ENCODE results near the gene FXYD3. TPM values are rescaled to one million over a fixed set of nuclear protein-coding genes. Genes with fewer than 3 reads are reported as not detected.
A peak's percentile ranks its signal among the peaks of the same experiment; 100 is the strongest.
"Not testable (repeated sequence)": the region's sequence is repeated elsewhere in the genome, so short reads cannot be mapped to it uniquely, and the experiment has no call there.

FXYD3 gene
- total RNA-seq, 1 experiment from 2014 or later, result not detected

DNA sequence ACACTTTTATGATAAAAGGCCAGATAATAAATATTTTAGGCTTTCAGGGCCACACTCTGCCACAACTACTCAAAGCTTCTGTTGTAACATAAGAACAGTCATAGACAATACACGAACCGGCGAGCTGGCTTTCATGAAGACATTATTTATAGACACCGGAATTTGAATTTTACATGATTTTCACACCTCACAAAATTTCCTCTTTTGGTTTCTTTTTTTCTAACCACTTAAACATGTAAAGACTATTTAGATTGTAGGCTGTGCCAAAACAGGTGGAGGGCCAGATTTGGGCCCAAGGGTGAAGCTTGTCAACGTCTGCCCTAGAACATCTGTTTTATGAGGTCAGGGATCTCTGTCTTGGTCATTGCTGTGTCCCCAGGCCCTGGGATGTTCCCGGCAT is 29.7 kb upstream of the FXYD3 start:
- no peak for DNase-seq (ENCODE audit: low read depth)

DNA sequence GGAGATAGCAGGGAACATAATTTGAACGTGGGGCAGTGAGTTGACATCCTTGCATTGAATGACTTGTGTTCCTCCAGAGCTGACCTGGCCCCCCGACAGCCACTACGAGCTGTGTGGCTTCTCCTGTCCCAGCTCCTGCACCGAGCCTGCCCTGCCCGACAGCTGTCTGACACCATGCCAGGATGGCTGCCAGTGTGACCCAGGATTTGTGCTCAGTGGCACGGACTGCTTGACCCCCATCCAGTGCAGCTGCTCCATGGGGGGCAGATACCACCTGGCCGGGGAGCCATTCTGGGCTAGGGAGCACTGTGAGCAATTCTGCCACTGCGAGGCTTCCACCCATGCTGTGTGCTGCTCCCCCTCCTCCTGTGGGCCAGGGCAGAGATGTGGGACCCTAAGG is 29.2 kb upstream of the FXYD3 start:
- DNase-seq (ENCODE audit: low read depth), result no peak

DNA sequence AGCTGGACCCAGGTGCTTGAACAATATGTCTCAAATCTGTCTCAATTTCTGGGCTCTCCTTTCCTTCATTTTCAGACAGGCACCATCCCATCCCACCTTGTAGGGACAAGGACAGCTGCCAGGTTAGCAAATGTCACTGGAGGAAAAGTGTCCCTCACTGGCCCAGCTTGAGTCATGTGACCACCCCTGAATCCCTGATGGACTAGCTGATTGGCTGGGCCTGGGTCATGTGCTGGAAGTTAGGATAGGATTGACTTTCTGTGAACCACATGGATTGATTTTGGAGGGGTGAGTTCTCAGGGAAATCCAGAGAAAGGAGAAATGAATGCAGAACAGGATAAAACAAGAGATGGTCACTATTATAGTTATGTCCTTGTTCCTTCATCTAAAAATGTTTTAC is 28.2 kb upstream of the FXYD3 start:
- DNase-seq (ENCODE audit: low read depth), result no peak

DNA sequence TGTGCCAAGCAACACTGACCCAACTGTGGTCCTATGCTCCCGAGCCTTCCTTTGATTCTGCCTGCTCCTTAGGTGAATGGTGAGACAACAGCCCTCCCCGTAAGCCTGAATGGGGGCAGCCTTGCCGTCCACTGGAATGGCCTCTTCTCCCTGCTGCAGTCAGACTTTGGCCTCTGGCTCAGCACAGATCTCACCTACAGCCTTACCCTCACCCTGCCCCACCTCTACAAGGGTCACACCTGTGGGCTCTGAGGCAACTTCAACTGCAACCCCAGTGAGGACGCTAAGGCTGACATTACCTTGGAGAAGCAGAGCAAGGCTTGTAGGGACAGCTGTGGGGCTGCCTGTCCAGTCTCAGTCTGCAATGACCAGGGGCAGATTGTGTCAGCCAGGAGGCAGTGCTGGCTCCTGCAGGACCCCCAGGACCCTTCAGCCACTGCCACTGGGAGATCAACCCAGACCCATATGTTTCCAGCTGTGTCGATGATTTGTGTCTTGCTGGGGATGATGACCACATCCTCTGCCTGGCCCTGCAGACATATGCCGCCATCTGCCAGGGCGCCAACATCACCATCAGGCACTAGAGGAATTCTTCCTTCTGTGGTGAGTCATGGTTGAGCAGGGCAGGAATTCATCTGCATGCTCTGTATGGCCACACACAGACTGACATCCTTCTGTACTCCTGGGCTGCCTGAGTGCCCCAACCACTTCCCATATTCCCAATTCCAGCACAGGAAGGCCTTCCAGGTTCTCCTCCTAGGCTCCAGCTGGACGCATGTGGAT is 27.3 kb upstream of the FXYD3 start:
- peak; percentile 93 for DNase-seq (ENCODE audit: low read depth)

DNA sequence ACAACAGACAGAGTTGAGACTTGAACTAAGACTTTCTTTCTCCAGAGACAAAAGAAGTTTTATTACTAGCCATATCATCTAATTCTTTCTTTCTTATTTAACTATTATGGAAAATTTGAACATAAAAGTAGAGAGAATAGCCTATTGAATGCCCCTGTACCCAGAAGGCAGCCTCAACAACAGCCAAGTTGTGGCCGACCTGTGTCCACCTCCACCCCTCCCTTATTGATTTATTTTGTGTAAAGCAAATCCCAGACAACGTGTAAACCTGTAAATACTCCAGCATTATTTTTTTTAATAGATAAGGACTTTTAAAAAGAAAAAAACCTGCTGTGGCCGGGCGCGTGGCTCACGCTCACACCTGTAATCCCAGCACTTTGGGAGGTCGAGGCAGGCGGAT is 26.1 kb upstream of the FXYD3 start:
- DNase-seq (ENCODE audit: low read depth), result no peak

DNA sequence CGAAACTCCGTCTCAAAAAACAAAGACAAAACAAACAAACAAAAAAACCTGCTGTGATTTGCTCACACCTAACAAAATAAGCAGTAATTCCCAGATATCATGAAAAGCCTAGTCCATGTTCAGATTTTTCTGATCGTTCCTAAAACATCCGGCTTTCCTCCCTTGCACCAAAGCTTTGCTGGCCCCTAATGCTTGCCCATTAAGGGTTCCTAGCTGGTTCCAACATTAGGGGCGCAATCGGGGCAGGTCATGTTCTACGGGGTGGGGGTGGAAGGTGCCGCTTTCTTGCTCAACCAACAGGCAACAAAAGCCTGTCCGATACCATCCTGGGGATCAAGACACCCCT is 25.5 kb upstream of the FXYD3 start:
- DNase-seq (ENCODE audit: low read depth), result no peak

DNA sequence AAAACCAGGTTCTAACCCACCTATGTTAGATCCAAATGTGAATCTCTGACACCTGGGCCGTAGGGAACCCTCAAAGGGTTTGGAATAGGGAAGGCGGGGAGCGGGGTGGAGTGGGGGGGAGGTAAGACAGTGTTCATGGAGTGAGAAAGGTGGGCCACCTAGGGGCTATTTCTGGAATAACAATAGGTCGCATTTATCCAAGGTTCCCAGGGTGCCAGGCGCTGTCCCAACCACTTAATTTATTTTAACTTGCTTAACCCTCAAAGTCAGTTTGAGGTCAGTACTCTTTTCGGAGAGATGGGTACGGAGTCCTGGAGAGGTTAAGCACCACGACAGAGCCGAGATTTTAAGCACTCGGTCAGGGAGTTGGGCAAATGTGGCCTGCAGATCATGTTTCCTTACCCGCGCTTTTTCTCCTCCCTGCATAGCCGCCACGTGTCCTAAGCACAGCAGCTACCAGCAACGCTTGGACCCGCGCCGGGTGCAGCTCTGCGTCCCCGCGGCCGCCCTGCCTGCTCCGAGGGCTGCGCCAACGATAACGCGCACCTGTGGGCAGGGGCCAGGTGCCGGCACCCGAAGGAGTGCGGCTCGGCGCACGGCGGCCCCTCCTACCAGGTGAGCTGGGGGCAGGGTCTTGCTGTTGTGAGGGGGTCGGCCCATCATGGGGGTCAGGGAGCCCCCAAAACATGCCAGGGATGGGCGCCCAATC is 25.0 kb upstream of the FXYD3 start:
- DNase-seq (ENCODE audit: low read depth), result peak; percentile 25

DNA sequence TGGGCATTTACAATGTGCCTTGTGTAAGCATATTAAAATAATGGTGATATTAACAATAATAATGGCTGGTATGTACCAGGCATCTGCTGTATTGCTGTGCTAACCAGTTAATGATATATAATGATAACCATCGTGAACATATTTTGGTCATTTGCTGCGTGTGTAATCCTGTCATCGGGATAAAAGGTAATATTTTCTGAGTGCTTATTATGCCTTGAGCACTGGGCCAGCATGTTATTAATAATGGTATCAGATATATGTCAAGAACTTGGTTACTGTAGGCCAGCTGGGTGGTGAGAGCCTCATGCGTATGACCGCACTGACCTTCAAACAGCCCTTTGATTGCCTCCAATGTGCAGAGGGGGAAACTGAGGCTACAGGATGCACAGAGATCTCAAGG is 22.2 kb upstream of the FXYD3 start:
- DNase-seq (ENCODE audit: low read depth), result no peak

DNA sequence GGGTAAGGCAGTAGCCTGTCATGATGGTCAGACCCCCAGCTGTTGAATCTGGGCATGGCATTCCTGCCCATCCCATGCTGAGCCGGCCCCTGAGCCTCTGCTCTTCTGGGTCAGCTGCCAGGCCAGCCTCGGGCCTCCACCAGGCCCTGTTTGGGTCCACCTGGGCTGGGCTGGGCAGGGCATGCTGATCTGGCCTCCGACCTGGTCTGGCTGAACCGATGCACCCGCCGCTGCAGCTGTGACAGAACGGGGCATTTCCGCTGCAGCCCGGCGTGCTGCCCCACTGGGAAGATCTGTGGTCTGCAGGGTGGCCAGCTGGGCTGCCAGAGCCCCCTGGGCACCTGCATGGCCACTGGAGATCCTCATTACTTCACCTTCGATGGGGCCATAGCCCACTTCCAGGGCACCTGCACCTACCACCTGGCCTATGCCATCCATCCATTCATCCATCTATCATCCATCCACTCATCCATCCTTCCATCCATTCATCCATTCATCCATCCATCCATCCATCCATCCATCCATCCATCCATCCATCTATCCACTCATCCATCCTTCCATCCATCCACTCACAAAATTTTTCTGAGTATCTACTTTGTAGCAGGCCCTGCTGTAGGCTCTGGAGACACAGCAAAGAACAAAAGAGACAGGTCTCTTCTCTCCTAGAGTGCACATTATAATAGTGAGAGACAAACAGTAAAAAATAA is 21.5 kb upstream of the FXYD3 start:
- no peak for DNase-seq (ENCODE audit: low read depth)

DNA sequence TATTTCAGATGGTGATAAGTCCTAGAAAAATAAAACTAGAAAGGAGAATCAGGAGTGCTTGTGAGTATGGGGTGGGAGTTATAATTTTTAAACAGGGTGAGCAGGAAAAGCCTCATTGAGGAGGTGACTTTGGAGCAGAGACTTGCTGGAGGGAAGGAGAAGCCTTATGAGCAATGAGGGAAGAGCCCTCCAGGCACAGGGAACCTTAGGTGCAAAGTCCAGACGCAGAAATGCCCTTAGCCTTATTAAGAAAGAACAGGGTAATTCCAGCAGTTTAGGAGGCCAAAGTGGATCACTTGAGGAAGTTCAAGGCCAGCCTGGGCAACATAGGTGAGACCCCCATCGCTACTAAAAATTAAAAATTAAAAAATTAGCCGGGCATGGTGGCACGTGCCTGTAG is 21.0 kb upstream of the FXYD3 start:
- no peak for DNase-seq (ENCODE audit: low read depth)

DNA sequence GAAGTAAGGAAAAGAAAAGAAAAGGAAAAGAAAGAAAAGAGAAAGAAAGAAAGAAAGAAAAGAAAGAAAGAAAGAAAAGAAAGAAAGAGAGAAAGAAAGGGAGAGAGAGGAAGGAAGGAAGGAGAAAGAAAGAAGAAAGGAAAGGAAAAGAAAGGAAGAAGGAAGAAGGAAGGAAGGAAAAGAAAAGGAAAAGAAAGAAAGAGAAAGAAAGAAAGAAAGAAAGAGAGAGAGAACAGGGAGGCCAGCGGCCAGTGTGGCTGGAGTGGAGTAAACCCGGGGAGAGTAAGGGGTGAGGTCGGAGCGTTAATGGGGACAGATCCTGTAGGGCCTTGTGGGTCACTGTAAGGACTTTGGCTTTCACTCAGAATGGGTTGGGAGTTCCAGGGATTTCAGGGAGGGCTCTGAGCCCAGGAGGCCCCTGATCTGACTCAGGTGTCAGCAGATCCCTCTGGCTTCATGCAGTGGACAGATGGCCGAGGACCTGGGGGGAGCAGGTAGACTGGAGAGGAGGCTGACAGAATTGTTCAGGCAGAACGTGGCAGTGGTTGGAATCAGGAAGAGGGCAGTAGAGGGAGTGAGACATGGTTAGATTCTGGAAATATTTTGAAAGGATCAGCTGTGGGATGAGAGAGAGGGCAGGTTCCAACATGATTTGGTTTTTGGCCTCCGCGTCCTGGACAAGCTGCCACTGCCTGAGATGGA is 19.8 kb upstream of the FXYD3 start:
- no peak for DNase-seq (ENCODE audit: low read depth)

DNA sequence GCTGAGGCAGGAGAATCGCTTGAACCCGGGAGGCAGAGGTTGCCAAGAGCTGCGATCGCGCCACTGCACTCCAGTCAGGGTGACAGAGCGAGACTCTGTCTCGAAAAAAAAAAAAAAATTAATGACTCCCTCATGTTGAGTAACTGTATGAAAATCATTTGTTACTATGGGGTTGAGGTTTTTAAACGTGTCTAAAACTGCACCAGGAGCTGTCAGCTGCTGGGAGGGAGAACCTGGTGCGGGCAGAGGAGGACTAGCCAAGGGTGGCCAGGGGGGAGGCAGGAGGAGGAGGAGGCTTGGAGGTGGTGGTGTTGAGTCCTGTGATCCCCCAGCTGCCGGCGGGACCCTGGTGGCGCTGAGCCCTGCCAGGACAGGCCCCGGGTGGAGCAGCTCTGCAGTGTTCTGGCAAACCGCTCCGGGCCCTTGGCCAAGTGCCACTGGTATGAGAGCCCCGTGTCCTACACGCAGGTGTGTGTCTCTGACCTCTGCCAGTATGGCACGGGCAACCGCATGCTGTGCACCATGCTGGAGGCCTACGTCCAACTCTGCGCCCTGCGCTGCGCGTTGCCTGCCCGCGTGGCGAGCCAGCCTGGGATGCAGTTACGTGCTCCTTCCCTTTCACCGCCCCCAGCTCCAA is 17.1 kb upstream of the FXYD3 start:
- no peak for DNase-seq (ENCODE audit: low read depth)

DNA sequence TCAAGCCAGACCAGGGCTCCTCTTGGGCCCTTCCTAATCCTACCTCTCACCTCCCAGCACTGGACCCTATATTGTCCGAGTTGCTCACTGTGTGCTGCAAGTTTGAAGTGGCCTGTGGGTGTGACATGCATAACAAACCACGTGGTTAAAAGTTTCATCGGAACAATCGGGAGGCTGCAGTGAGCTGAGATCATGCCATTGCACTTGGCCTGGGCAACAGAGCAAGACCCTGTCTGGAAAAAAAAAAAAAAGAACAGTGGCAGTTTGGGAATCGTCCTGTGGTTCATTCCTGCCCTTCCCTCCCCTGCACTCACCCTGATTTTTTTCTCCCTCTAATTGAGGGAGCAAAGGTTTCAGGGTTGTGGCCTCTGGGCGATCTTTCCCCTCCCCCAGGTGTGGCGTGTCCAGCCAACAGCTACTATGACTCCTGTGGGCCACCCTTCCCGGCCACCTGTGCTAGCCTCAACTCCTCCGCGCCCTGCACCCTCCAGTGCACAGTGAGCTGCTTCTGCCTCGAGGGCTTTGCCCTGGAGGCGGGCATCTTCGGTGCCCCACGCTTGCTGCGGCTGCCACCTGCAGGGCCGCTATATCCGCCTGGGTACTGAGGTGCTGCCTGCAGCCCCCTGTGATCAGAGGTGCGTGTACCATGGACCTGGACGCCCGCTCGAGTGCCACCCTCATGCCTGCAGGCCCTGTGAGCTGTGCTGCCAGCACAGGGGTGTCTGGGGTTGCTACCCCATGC is 16.3 kb upstream of the FXYD3 start:
- DNase-seq (ENCODE audit: low read depth), result no peak

DNA sequence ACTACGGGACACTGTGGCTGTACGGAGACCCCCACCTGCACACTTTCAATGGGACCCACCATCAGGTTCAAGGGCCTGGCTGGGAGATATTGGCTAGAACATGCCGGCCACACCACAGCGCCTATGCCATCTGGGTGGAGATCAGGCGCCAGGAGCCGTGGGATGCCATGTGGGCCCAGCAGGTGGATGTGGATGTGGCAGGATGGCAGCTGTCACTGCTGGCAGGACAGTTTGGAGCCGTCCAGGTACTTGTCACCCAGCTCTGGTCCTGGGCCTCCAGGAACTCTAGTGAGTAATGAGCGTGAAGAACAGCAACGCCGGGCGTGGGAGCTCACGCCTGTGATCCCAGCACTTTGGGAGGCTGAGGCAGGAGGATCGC is 15.7 kb upstream of the FXYD3 start:
- DNase-seq (ENCODE audit: low read depth), result no peak

DNA sequence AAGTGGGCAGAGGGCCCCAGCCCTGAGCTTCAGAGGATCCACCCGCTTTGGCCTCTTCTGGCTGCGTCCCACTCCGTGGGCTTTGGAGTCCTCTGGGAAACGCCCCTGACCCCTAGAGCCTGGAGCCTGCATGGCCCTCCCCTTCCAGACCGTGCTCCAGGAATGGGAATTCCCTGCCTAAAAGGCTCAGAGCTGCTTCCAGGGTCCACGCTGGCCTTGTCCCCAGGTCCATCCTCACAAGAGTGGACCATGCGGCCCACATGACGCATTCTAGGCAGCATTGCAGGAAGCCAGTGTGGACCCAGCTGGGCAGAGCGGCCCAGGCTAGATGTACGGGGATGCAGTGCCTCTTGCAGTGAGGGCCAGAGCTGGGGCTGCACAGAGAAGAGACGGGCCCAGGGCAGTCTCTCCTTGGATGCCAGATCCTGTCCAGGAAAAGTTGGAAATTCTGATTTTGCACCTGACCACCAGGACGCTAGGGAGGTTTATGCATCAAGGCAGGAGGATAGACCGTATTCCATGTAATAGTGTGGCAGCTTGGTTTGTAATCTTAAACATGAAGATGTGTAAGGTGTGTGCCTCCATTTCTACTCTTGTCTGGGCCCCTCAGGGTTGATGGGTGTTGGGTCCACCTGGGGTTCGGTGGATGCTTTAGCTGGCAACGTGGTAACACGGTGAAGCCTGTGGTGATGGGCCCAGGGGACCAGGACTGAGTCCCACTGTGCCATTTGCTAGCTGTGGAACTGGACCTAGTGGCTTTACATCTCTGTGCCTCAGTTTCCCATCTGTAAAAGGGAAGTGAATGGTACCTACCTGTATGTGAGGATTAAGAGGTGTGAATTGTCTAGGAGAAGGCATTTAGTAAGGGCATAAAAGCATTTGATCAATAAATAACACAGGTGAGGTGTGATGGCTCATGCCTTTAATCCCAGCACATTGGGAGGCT is 14.8 kb upstream of the FXYD3 start:
- no peak for DNase-seq (ENCODE audit: low read depth)

DNA sequence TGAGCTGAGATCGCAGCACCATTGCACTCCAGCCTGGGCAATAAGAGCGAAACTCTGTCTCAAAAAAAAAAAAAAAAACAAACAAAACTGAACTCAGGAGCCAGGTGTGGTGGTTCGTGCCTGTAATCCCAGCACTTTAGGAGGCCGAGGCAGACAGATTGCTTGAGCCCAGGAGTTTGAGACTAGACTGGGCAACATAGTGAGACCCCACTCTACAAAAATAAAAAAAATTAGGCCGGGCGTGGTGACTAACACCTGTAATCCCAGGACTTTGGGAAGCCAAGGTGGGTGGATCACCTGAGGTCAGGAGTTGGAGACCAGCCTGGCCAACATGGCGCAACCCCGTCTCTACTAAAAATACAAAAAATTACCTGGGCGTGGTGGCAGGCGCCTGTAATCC is 13.7 kb upstream of the FXYD3 start:
- not testable (repeated sequence) for DNase-seq (ENCODE audit: low read depth)

DNA sequence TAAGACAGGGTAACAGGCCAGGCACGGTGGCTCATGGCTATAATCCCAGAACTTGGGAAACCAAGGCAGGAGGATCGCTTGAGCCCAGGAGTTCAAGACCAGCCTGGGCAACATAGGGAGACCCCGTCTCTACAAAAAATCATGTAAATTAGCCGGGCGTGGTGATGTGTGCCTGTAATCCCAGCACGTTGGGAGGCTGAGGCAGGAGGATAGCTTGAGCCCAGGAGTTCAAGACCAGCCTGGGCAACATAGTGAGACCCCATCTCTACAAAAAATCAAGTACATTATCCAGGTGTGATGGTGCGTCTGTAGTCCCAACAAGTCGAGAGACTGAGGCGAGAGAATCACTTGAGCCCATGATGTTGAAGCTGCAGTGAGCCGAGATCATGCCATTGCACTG is 12.0 kb upstream of the FXYD3 start:
- DNase-seq (ENCODE audit: low read depth), result not testable (repeated sequence)

DNA sequence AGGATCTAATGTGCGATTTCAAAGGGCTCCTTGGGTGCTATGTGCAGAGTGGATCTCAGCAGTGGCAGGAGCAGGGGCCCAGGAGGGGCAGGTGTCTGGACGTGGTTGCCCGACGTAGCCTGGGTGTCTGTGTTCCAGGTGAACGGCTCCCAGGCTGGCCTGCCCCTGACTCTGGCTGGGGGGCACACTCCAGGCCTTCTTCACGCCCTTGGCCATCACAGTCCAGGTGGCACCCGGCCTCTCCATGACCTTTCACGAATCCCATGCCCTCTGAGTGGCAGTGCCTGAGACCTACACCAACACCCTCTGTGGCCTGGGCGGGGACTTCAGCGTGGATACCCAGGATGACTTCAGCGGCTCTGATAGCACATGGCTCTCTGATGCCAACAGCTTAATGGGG is 11.3 kb upstream of the FXYD3 start:
- DNase-seq (ENCODE audit: low read depth), result no peak

DNA sequence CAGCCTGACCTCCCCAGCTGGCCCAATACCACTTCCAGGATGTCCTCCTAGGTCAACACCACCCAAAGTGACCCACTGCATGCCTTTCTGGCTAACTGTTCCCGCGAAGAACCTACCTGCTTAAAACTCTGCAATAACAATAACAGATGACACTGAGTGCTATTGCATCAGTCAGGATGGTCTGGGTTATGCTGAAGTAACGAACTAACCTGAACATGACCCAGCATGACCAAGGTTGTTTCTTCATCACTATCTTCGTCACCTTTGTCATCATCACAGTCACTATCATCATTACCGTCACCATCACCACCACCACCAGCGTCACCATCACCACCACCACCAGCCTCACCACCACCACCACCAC is 10.6 kb upstream of the FXYD3 start:
- DNase-seq (ENCODE audit: low read depth), result no peak
